HG02610 (cell line): ENCODE results near the gene SLC6A18.

ENCODE experiments used
- ATAC-seq: cut with Tn5 transposase; IDR thresholded peaks from one replicate; pipeline ENCODE4 v1.9.1; 2021; ENCODE audit warnings: mild to moderate bottlenecking, moderate library complexity; ENCODE audit not compliant: unreplicated experiment

Gene SLC6A18, protein sequence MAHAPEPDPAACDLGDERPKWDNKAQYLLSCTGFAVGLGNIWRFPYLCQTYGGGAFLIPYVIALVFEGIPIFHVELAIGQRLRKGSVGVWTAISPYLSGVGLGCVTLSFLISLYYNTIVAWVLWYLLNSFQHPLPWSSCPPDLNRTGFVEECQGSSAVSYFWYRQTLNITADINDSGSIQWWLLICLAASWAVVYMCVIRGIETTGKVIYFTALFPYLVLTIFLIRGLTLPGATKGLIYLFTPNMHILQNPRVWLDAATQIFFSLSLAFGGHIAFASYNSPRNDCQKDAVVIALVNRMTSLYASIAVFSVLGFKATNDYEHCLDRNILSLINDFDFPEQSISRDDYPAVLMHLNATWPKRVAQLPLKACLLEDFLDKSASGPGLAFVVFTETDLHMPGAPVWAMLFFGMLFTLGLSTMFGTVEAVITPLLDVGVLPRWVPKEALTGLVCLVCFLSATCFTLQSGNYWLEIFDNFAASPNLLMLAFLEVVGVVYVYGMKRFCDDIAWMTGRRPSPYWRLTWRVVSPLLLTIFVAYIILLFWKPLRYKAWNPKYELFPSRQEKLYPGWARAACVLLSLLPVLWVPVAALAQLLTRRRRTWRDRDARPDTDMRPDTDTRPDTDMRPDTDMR

DNA sequence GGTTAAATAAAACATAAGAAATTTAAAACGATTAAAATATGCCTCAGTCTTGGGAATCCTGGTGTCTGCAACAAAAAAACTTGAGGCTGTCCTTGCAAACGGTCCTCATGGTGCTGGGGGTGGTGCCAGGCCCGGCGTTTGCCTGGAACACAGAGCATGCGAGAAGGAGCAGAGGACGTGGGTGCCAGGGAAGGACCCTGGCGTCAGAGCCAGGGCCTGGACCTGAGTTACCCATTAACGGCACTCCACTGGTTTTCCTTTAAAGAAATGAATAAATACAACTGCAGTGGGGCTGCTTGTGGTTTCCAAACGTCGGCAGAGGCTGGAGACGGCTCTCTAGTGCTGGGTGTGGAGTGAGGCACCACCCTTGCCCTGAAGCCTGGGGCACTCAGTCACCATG lies at the start of gene SLC6A18:
Gene SLC6A18 (plus strand): TSS at position 301 of the 400 bp plus-strand sequence. CDS start 97 bp downstream, at position 398.
- ATAC-seq: no peak

DNA sequence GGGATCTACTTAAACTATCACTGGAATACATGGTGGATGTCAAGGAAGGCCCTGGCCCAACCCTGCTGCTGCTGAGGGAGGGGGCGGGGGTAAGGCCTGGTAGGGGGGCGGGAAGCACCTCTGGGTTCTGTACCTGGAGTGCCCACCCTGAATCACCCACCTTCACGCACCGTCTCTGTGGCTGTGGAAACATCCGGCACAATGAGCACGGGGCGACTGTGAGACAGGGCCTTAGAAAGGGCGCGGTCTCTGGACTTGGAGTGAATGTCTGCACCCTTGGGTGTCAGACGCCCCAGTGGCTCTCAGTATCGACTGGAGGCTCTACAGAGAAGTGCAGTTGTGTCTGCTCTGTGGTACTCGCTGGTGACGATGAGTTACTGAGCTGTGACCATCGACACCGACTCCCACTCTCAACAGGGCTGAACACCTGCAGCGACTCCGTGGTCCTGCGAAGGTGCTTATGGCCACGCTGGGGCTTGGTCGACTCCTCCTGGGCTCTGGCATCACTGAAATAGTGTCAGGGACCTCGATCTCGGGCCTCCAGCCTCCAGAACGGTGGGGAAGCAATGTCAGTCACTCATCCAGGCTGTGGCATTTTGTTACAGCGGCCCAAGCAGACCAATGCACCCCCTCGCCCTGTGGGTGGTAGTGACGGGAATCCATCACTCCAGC lies 49.2 kb upstream of the SLC6A18 start:
- no peak for ATAC-seq

DNA sequence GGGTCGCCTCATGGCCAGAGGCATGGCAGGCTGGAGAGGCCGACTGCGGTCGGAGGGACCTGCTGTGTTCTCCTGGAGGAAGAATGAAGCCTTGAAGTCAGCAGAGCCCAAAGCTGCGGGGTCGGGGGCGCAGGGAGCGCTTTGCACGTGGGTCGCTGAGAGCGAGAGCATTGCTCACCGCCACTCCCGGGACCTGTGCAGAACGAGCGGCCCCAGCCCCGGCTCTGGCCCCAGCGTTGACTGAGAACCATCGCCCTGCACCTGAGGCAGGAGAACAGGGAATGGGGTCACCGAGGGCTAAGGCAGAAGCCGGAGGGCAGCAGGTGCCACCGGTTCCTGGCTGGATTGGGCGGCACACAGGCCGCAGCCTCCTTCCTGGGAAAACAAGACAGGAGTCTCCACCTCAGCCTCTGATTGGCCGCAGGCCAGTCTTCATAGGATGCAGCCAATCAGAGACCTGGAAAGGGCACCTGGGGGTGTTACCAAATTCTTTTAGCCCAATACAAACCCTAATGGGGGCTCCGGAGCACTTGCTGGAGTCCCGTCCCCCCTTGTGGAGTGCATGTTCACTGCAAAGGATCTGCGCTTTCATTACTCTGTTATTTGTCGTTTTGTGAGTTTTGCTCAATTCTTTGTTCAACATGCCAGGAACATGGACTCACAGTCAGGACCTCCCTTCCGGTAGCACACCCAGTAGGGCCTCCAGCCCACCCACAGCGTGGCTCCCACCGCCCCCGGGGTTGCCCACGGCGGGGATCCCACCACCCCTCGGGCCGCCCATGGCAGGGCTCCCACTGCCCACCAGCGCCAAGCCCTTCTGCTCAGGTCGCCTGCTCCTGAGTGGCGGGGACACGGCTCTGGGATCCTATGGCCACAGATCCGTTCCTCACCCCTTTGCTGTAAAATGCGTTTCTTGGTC lies 48.4 kb upstream of the SLC6A18 start:
- no peak for ATAC-seq

DNA sequence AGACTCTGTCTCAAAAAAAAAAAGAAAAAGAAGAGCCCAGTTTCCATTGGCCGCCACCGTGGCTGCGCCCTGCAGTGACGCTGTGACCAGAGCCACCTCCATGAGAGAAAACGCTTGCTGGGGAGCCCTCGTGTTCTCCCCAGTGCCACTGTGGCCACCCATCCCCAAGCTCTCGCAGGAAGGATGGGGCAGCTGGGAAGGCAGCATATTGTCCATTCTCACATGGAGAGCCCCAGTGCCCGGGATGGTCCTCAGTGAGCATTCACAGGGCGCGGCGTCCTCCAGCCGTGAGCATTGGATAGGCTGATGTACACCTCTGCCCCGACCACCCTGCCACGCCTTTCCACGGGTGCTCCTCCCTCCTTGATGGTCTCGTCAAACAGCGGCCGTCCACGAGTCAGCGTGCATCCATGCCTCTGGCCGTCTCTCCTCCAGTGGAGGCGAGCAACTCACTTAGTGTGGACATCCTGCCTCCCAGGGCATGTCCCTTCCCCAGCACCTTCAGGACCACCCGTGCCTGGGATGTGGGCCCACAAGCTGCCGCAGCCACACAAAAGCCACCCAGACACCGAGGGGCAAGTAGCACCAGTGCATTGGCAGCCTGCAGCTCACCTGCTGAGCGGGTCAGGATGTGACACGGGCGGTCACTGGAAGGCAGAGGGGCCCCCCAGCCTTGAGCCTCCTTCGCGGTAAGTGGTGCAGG lies 47.2 kb upstream of the SLC6A18 start:
- ATAC-seq: no peak

DNA sequence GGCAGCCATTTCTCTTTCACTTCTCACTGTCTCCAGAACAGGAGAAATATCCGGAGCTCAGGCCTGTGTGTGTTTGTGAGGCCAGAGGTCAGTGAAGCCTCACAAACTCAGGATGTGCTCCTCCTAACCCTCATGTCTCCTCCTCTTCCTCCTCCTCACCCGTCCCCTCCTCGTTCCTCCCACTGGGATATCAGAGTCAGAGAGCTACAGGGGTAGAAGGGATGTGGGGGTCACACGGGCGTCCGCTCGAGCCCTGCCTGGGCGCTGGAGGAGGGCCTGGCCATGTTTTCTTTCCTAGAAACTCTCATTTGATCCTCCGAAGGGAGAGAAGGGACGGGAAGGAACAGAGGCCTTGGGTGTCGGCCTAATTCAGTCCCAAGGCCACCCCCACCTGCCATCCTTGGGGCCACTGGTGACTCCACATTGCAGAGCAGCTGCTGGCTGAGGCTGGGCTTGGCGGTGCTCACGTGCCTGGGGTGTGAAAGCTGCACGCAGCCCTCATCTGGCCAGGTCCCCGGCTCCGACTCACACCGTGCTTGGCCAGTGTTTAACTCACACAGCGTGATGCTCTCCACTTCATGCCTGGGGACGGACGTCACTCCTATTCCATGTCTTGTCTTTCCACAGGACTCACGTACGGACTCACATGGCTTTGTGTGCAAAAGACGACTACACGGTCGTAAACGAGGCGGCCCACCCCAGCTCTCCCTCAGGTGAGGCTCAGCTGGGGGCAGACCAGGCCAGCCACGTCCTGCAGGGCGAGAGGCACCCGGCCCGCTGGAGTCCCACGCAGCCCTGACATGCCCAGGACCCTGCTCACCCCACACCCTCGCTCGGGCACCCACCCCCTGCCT lies 46.4 kb upstream of the SLC6A18 start:
- ATAC-seq: no peak

DNA sequence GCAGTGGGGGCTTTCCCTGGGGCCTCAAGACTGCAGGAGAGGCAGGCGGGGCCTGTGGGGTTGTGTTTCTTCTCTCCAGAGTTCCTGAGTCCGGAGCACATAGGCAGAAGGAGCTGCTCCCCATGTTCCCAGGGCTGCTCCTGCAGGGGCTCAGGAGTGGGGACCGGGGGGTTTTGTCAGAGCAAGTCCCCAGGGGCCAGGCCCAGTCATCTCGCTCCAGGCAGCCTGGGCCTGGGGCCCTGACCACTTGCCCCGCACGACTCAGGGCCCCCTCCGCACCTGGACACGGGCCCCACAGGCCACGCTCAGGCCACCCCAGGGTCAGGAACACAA lies 45.8 kb upstream of the SLC6A18 start:
- ATAC-seq: no peak

DNA sequence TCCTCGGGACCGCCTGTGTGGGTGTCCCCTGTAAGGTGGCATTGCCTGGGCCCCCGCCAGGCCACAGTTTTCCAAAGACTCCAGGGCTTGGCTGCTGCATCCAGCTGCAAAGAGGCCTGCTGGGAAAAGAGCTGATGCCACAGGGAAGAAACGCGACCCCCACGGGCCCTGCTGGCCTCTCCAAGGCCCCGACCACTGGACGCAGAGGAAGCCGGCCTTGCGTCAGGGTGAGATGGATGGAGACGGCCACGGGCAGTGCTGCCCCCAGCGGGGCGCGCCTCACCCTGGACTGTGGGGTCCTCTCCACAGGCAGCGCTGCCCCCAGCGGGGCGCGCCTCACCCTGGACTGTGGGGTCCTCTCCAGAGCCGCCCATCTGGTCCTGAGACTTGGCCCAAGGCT lies 45.1 kb upstream of the SLC6A18 start:
- ATAC-seq: no peak

DNA sequence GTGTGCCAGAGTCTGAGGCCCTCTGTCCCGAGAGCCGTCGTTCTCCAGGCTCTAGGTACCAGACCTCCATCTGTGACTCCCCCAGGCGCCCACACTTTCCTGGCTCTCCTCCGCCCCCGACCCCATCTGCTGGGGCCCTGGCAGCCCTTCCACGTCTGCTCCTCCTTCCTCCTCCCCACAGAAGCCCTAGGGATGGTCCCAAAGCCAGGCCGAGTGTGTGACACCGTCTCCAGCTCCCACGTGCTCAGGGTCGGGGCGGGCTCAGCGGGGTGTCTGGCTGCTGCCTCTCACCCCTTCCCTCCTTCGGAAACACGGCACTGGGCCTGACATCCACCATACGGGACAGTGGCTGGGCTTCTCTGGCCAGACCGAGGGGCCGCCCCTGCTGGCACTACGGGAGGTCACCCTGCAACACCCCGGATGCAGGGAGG lies 44.3 kb upstream of the SLC6A18 start:
- ATAC-seq: no peak

DNA sequence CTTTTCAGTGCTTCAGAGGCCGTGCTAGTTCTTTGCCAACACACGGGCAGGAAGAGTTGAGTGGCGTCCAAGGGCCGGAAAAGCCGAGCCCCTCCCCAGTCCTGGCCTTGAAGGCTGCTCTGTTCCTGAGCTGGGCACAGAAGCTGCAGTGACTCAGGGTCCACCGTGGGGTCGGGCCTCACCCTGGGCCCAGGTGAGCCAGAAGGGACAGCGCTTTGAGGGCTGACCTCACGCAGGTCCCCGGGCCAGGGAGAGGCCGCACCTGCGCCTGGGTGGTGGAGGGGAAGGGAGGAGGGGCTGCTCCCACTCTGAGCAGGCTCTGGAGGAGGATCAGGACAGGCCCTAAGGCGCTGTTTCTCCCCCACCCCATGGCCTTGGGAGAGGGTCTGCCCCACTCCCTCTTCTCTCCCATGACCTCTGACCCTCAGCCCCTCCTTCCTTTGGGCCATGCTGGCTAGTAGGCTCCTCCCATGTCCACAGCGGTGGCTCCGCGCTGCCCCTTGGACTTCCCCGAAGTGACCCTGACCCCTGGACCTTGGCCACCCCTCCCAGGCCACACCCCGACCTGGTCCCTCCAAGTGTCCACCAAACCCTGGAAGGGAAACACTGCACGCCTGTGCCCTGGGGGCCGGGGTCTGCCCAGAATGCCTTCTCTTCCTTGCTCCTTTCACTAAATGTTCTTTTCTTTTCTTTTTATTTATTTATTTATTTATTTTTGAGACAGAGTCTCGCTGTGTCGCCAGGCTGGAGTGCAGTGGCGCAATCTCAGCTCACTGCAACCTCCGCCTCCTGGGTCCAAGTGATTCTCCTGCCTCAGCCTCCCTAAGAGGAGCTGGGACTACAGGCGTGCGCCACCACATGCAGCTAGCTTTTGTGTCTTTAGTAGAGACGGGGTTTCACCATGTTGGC lies 43.5 kb upstream of the SLC6A18 start:
- ATAC-seq: no peak

DNA sequence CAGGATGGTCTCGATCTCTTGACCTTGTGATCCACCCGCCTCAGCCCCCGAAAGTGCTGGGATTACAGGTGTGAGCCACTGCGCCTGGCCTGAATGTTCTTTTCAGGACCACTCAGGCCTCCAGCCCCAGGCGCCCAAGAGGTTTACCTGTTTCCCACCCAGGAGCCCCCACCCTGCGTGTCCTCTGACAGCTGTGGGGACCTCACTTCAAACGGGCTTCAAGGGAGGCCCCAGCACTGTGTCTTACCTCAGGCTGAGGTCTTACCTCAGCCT lies 42.9 kb upstream of the SLC6A18 start:
- no peak for ATAC-seq

DNA sequence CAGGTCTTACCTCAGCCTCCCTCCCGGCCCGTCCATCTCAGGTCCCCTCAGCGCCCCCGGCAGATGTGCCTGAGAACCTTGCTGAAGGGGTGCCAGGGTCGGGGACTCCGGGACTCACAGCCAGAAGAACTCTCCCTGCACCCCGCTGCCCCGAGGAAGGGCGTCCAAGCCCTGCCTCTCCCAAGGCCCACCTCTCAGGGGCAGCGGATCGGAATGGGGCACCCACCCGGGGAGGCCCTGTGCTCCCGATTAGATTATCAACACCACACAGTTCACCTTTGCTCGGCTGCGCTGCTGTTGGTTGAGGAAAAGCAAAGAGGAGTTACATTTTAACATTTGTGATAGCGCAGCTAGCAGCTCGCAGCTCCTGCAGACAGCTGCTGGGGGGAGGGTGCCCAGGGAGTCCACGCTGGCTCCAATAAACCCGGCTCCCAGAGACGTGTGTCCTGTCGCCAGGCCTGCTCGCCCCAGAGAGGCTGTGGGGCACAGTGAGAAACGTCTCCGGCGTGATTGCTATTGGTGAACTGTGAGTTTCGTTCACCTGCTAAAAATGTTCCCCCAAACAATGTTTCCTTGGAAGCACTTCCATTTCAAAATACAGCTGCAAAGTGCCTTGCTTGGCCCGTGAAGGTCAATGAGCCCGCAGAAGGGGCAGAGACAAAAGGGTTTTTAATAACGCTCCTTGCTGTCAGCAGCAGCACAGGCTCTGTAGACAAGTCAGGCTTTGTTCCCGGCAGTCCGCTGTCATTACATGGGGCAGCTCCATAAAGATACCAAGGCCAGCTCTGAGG lies 42.4 kb upstream of the SLC6A18 start:
- ATAC-seq: no peak

DNA sequence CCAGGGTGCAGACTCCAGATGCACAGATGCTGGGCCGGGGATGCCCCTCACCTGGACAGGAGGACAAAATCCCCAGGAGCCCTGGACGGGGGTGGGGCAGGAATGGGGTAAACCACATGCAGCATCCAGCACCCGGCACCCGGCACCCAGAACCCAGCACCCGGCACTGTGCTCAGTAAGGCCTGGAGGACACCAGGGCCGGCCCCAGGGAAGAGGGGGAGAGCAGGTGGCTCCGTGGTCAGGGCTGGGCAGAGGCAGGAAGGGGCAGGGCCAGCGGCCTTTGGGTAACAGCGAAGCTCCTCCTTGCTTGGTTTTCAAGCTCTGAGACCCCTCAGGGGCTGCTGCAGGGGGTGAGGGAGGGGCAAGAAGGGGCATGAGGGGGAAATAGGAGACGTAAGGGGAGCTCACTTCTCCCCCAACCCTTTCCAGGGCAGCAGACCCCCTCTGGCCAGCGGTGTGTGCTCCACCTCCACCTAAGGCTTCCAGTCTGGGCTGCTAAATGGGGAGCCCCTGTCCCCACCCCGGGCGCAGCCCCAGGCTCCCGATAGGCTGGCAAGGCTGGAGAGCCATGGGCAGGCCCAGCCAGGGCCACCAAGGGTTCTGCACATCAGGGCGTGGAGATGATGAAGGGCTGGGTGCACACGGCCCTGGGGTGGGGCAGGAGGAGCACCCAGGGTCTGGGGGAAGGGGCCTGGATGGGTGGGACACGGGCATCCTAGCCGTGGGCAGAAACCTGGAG lies 41.6 kb upstream of the SLC6A18 start:
- no peak for ATAC-seq

DNA sequence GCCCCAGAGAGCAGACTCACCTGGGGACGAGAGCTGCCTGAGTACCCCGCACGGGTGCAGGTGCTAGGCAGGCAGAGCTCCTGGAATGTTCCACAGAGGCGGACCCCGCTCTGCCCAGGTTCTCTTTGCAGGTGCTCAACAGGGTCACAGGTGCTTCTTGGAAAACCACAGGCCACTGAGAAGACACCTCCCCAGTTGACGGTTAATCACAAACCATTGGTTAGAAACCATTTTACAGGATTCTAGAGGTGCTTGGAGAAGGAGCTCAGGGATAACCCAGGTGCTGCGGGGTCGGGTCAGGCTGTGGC lies 41.1 kb upstream of the SLC6A18 start:
- ATAC-seq: no peak

DNA sequence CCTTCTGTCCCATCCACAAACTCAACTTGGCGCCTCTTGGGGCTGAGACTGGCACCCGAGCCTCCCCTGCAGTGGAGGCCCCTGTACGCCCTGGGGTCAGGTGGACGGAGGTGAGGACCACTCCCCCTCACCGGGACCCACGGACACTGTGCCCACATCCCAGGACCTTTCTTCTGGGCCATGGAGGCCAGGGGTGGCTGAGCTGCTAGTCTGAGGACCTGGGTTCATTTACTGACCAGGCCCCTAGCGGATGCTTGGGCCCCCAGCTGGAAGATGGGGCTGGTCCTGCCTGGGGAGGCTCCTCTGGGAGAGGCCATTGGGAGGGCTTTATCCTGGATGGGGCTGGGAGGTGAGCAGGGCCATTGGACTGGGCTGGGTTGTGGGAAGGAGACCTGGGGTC lies 40.7 kb upstream of the SLC6A18 start:
- ATAC-seq: no peak

DNA sequence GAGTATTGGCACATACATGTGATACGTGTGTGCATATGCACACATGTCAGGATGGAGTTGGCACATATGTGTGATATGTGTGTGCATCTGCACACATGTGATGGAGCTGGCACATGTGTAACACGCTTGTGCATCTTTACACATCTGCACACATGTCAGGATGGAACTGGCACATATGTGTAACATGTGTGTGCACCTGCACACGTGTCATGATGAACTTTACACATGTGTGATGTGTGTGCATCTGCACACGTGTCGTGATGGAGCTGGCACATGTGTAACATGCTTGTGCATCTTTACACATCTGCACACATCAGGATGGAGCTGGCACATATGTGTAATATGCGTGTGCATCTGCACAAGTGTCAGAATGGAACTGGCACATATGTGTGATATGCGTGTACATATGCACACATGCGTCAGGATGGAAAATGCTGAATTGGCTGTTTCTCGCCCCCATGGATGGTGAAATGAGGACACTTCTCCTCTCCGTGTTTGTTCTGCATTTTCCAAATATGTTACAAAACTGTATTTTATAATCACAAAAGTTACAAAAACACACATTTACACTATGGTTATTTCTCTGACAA lies 40.0 kb upstream of the SLC6A18 start:
- no peak for ATAC-seq

DNA sequence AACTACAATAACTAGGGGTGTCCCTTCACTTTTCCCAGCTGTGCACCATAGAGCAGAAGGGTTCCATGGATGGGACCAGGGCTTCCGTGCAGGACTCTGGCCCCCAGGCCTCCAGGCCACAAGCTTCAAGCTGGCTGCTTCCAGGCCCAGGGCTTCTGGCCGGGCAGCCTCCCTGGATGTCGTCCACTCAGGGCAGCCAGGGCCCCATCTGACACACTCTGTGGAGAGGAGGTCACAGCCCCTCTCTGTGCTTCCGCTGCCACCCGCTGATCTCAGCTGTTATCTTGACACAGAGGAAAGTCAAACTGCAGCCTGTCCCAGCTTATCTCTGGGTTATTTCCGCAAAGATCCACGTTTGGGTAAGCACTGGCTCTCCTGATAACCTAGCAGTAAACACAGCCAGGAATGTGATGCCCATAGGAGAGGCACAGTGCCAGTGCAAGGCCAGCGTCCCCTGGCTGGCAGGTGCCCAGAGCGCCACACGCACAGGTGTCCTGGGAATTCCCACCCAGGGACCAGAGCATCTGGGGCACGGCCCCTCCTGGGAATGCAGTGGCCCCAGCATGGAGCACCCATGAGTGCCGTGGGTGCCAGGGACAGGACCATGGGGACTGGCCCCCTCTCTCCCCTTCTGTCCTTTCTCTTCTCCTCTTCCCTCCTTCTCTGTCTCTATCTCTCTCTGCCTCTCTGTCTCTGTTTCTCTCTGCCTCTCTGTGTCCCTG lies 39.4 kb upstream of the SLC6A18 start:
- no peak for ATAC-seq
